Dermis blood vessel endothelial cell (primary cell): ENCODE results near the gene POP4. TPM values are rescaled to one million over a fixed set of nuclear protein-coding genes. Genes with fewer than 3 reads are reported as not detected.
A peak's percentile ranks its signal among the peaks of the same experiment; 100 is the strongest.

Experiments
- DNase-seq: peaks from one replicate; pipeline ENCODE4 v3.0.0; 2010
- total RNA-seq: library from RNA; depleted of rRNA; stranded (reverse); fragments of >200 nt; gene quantifications from 2 replicates; pipeline ENCODE4 v1.2.3, GENCODE V29; 2014

POP4 gene
- total RNA-seq, 1 donor from 2014 or later = 60.1 TPM

- DNase-seq = no peak
Observed at GRCh38 chr19:29635963-29636362, 29.9 kb downstream of the POP4 start.

GRCh38 chr19:29636553-29637360 lies 30.7 kb downstream of the POP4 start:
- no peak for DNase-seq

- no peak for DNase-seq
Observed at GRCh38 chr19:29639086-29639485, 33.0 kb downstream of the POP4 start.

GRCh38 chr19:29640231-29640630 lies 34.1 kb downstream of the POP4 start:
- DNase-seq = no peak

GRCh38 chr19:29641597-29641996 lies 35.5 kb downstream of the POP4 start:
- no peak for DNase-seq

GRCh38 chr19:29643361-29643935 lies 37.4 kb downstream of the POP4 start:
- no peak for DNase-seq

- no peak for DNase-seq
Observed at GRCh38 chr19:29644210-29644609, 38.1 kb downstream of the POP4 start.

- DNase-seq = no peak
Observed at GRCh38 chr19:29645491-29645867, 39.4 kb downstream of the POP4 start.

- no peak for DNase-seq
Observed at GRCh38 chr19:29645911-29646310, 39.8 kb downstream of the POP4 start.

- DNase-seq = no peak
Observed at GRCh38 chr19:29650772-29651387, 44.8 kb downstream of the POP4 start.

- no peak for DNase-seq
Observed at GRCh38 chr19:29651622-29652394, 45.7 kb downstream of the POP4 start.

- no peak for DNase-seq
Observed at GRCh38 chr19:29653398-29653797, 47.3 kb downstream of the POP4 start.

- no peak for DNase-seq
Observed at GRCh38 chr19:29655648-29656335, 49.7 kb downstream of the POP4 start.

GRCh38 chr19:29658221-29658991 lies 52.3 kb downstream of the POP4 start:
- DNase-seq = no peak

GRCh38 chr19:29660835-29661234 lies 54.8 kb downstream of the POP4 start:
- DNase-seq = no peak

GRCh38 chr19:29662278-29662603 lies 56.2 kb downstream of the POP4 start:
- no peak for DNase-seq

- peak; percentile 78 for DNase-seq
Observed at GRCh38 chr19:29662604-29663404, 56.7 kb downstream of the POP4 start.

GRCh38 chr19:29663861-29664752 lies 58.0 kb downstream of the POP4 start:
- no peak for DNase-seq

GRCh38 chr19:29664753-29665214 lies 58.7 kb downstream of the POP4 start:
- no peak for DNase-seq
